Neural progenitor cell (in vitro differentiated cells): Measurements from ENCODE around the gene EIF3A.
A peak's percentile ranks its signal among the peaks of the same experiment; 100 is the strongest.

Source experiments
- EZH2 ChIP-seq: fragments of 200-600 bp; sonication (generic); IDR thresholded peaks from 2 replicates; pipeline ENCODE4 v1.6.1; 2017; ENCODE audit warnings: antibody characterized with exemption, mild to moderate bottlenecking, moderate library complexity
- TF ChIP-seq, protein P1 (sequence below): fragments of 200-600 bp; sonication (generic); IDR thresholded peaks from 2 replicates; pipeline ENCODE4 v1.5.1; 2017; ENCODE audit warnings: antibody characterized with exemption, mild to moderate bottlenecking

DNA sequence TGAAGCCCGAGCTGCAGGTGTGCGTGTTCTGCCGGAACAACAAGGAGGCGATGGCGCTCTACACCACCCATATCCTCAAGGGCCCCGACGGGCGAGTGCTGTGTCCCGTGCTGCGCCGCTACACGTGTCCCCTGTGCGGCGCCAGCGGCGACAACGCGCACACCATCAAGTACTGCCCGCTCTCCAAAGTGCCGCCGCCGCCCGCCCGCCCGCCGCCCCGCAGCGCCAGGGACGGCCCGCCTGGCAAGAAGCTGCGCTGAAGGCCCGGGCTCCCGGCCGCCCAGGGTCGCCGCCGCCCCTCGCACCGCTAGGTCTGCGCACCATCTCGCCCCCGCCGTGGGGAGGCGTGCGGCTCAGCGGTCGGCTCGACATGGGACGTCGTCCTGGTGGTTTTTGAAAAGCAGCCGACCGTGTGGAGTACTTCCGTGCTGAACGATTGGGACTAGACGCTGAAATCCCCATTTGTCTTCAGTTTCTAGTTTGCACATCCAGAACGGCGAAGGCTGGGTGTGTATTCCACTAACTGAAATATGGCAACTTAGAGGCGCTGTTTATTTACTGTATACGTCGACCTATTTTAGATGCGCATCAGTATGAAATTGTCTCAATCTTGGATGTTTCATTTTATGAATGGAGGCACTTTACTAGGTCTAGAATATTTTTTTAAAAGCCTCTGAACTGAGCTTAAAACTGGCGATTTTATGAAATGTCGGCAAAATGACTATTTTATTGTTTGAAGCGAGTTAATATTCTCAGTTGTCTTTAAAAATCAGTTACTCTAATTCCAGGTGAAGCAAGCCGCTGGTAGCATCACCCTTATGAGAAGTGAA is 50.0 kb downstream of the EIF3A start:
- TF ChIP-seq, protein P1, sequence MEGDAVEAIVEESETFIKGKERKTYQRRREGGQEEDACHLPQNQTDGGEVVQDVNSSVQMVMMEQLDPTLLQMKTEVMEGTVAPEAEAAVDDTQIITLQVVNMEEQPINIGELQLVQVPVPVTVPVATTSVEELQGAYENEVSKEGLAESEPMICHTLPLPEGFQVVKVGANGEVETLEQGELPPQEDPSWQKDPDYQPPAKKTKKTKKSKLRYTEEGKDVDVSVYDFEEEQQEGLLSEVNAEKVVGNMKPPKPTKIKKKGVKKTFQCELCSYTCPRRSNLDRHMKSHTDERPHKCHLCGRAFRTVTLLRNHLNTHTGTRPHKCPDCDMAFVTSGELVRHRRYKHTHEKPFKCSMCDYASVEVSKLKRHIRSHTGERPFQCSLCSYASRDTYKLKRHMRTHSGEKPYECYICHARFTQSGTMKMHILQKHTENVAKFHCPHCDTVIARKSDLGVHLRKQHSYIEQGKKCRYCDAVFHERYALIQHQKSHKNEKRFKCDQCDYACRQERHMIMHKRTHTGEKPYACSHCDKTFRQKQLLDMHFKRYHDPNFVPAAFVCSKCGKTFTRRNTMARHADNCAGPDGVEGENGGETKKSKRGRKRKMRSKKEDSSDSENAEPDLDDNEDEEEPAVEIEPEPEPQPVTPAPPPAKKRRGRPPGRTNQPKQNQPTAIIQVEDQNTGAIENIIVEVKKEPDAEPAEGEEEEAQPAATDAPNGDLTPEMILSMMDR, result peak; percentile 21
- no peak for TF ChIP-seq EZH2
